Fibroblast of lung (primary cell): ENCODE measurements around the gene ZNF789.

Source experiments
- CTCF ChIP-seq, 2 donors: IDR thresholded peaks in 1 of 2; conservative IDR thresholded peaks in 1 of 2; 1 replicate in 1 of 2; 2 replicates in 1 of 2; pipeline ENCODE4 v1.5.1; 2011 to 2012; ENCODE audit warnings: low read length in 2 of 2, control low read depth in 1 of 2, inconsistent platforms in 1 of 2, low read depth in 1 of 2, mild to moderate bottlenecking in 1 of 2
- EZH2 ChIP-seq: IDR thresholded peaks from 2 replicates; pipeline ENCODE4 v1.5.1; 2012; ENCODE audit warnings: low read length, control low read depth, mild to moderate bottlenecking; ENCODE audit errors: missing control alignments

- no peak for TF ChIP-seq CTCF (conservative IDR thresholded peaks at IDR 0.05 in 1 of 2, IDR thresholded peaks at IDR 0.05 in 1 of 2; ENCODE audit: low read depth in 1 of 2, low read length in 2 of 2)
- TF ChIP-seq EZH2, result no peak
These were observed 32.1 kb downstream of the ZNF789 start, which contains the start of gene ZKSCAN5 for GRCh38 chr7:99504603-99505323.
